Jurkat, Clone E6-1 (cell line): Measurements from ENCODE around the gene PCK1.

Experiments used
- DNase-seq: peaks from one replicate; pipeline ENCODE4 v3.0.0-alpha.2; 2011; ENCODE audit warnings: low read depth, low spot score
- H3K4me3 ChIP-seq: 2 replicates; pipeline ENCODE4 v1.5.1; 2011; ENCODE audit warnings: mild to moderate bottlenecking, low read length, control low read depth, moderate library complexity

PCK1 gene

DNA sequence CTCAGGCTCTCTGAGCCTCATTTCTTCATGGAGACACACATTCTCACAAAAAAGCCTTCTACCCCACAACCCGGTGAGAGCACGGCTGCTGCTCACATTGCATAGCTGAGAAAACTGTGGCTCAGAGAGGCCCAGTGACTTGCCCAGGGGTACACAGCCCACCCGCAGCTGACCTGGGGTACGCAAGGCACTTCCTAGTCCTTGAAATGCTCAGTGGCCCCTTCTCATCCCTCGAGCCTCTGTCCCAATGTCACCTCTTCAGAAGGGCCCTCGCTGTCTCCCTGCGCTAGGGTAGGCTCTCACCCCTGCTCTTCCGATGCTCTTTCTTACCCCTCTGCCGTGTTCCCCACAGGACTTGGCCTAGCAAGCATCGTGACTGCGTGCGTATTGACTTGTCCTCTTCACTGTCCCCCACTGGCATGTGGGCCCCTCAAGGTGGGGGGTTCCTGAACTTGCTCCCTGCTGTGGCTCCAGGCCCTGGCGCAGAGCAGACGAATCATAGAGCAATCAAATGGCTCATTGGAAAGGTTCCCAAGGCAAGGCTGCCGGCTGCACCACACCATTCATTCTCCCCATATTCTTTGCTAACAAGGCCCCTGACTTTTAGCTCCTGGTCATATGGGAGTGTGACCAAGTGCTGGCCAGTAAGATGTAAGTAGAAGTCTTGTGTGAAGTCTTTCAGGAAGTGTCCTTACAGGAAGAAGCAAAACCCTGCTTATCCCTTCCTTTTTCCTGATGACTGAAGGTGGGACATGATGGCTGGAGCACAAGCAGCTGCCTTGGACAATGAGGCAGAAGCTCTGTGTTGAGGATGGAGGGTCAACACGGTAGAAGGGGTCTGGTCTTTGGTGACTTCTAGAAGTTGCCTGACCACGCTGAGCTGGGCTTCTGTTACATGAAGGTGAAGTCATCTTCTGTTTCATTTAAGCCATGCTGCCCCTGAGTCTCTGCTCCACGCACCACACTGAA is 22.7 kb downstream of the PCK1 start:
- DNase-seq: no peak
- H3K4me3 ChIP-seq: no peak overlapping the region

DNA sequence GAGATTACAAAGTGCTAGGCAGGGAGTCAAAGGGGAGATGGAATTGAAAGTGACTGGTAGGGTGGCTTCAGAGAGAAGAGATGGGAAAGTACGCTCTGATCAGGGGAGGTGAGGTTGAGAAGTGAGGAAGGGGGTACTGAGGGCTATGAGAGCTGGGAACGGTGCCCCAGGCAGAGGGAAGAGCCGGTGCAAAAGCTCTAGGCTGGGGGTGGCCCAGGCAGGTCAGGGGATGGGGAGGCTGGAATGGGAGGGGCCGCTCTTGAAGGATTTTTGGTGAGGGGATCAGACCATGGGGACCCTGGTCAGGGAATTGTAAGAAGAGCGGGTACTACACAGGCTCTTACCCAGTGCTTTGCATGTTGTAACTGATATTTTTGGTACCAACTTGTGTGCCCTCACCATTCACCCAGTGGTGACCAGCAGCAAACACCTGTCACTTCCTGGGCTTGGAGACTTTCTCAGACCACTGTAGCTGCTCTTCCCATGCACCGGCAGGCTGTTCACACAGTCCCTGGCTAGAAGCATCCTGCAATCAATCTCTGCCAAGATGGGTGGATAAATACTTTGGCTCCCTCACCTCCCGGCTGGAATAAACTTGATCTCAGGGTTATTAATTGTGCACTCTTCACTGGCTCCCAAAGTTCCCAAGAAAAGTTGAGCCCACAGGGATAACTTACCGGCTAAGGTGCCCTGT is 24.0 kb downstream of the PCK1 start:
- H3K4me3 ChIP-seq: no peak overlapping the region
- no peak for DNase-seq

- no peak overlapping the region for H3K4me3 ChIP-seq
- no peak for DNase-seq
These were observed 24.7 kb downstream of the PCK1 start for GRCh38 chr20:57585466-57586213.

DNA sequence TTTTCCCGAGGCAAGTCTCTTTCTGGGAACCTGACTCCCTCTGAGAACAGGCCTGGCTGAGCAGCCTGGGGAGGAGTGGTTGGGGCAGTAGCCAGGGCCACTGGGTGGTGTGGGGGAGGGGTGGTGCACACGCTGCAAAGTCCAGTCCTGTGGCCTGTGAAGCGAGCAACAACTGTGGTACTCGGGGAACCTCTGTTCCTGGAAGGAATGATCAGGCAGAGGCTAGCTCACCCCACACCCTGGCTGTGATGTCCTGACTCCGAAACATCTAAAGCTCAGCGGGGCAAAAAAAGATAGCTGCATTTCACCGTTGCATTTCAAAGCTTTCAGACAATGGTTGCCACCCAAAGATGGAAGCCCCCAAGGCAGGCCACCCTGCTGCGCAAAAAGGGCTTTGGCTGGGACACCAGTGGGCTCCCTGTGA is 25.5 kb downstream of the PCK1 start:
- DNase-seq: no peak
- H3K4me3 ChIP-seq: no peak overlapping the region

DNA sequence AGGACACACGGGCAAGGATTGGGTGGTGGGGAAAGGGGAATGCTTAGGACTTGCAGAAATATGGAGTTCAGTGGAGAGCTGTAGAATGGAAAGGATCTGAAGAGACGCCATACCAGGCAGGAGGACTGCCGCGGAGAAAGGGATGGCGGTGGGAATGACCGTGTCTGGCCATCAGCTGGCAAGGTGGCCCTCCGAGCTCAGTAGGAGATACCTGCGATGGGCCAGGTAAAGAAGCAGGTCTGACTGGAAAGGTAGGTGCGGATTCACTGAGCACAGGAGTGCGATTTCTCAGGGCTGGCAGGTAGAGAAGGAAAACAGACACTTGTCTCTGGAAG is 26.0 kb downstream of the PCK1 start:
- H3K4me3 ChIP-seq: no peak overlapping the region
- no peak for DNase-seq

GRCh38 chr20:57587278-57587988 is 26.5 kb downstream of the PCK1 start:
- no peak overlapping the region for H3K4me3 ChIP-seq
- no peak for DNase-seq

GRCh38 chr20:57587989-57588377 is 27.1 kb downstream of the PCK1 start:
- H3K4me3 ChIP-seq: no peak overlapping the region

GRCh38 chr20:57588596-57588995 is 27.7 kb downstream of the PCK1 start:
- no peak for DNase-seq

More at GRCh38 chr20:57587989-57588377, 27.1 kb downstream of the PCK1 start:
- DNase-seq: no peak

GRCh38 chr20:57589123-57589727 is 28.3 kb downstream of the PCK1 start:
- DNase-seq: no peak
- no peak overlapping the region for H3K4me3 ChIP-seq

More at GRCh38 chr20:57588596-57588995, 27.7 kb downstream of the PCK1 start:
- no peak overlapping the region for H3K4me3 ChIP-seq

GRCh38 chr20:57589728-57590484 is 29.0 kb downstream of the PCK1 start:
- no peak for DNase-seq
- no peak overlapping the region for H3K4me3 ChIP-seq

GRCh38 chr20:57590485-57591288 is 29.8 kb downstream of the PCK1 start:
- H3K4me3 ChIP-seq: no peak overlapping the region
- no peak for DNase-seq

DNA sequence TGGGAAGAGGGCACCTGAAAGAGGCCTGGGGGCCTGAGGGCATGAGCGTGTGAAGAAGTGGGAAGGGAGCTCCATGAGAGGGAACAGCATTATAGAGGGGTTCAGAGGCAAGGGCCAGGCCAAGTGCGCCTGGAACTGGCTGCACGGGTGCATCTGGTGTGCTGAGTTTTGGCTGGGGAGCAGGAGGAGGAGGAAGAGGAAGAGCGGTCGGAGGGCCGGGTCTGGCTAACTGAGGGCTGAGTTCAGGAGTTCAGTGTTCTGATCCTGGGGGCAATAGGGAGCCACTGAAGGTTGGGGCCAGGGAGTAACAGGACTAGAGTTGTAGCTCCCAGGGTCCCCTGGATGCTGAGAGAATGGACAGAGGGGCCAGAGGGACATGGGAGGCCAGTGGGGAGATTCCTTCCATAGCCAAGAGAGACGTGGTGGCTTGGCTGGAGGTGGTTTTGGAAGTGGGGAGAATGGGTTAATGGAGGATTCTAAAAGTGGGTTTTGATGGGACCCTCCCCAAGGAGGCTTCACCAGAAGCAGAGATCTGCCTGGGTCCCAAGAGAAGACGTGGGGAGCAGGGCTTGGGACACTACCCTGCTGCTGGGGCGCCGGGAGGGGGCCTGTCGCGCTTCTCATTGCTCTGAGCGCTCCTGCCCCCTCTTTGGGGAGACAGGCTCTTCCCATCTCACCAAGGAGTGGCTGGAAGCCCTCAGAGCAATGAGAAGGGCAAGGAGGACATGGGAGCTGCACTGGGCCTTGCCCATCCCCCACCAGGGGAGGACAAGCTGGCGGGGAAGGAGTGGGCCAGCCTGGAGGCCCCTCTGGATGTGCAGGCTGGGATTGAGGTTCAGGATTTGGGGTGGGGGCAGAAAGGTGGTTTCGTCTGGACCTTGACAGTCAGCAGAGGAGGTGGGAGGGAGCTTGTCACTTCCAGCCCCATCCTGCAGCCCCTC is 30.6 kb downstream of the PCK1 start:
- no peak overlapping the region for H3K4me3 ChIP-seq
- DNase-seq: no peak

DNA sequence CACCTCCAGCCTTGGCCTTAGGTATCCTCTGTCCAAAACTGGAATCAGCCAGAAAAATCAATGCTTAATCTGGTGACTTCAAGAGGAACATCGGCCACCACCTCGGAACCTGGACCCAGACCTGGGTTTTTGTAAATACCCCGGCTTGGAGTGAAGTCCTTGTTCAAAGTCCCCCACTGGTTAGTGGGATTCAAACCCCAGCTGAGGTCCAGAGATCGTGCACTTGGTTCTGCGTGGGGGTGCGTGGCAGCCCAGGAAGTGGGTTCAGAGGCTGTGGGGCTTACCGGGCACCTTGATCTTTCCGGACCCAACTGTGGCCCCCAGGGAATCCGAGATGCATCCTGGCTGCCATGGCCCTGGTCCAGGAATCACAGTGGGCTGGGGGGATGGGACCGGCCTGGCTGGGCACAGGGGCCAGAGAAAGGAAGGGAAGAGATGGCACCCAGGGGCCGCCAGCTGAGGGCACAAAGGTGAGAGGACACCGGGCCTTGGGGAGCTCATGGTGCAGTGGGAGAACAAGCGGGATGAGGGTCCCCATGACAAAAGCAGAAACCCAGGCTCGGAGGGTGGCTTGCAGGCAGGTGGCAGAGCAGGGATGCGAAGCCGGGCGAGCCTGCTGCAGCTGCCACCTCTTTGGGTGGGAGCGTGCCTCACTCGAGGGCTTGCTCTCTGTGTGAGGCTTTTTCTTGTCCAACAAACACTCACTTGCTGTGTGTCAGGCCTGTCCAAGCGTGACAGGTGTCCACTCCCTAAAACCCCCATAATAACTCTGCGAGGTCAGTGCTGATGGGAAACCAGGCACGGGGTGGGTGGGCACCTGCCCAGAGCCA is 31.6 kb downstream of the PCK1 start:
- no peak for DNase-seq
- no peak overlapping the region for H3K4me3 ChIP-seq

DNA sequence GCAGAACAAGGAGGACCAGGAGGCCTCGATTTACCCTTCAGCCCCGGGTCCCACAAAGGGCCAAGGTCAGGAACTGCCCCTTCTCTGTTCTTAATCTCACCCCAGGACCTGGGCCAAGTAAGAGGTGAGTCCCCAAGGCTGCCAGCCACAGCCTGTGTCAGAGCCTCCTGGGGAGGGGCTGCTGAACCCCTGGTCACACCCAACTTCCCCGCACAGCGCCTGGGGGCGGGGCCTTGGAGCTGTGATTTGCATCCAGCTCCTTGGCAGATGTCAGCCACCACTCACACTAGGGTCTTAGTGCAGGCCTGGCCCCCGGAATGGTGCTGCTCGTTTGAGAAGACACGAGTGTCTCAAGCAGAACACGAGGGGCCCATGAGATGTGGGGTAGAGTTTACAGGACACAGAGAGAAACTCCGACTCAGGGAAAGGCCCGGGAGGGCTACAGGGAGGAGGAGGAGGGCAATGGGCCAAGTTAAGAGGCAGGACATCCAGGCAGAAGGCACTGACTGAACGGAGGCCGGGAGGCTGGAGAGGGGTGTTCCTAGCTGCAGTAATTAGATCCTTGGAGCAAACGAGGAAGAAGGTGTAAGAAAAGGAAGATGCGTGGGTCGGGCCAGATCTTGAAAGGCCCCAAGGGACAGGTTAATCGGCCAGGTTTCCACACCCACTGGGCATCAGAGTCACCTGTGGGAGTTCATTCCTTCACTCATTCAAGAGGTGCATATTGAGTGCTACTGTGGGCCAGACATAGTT is 32.4 kb downstream of the PCK1 start:
- DNase-seq: no peak
- no peak overlapping the region for H3K4me3 ChIP-seq
